ENCODE results near the gene RAD51B. TPM values are rescaled to one million over a fixed set of nuclear protein-coding genes. Genes with fewer than 3 reads are reported as not detected.

The RAD51B gene
- total RNA-seq, 4 donors from 2014 or later, result 19.6 to 39.7 (median 25.4) TPM

- H3K27me3 ChIP-seq, result no peaks in the 10 kb centered on the region
- H3K27ac ChIP-seq, result no peak overlapping the region
- 96% methylated on average over 6 of the region's 6 CpGs for WGBS
- DNase-seq (ENCODE audit: low spot score in 2 of 2), result peak in 1 of 2 donors; percentile 7
- H3K4me1 ChIP-seq, result peaks cover 40% of the 10 kb centered on the region
- H3K36me3 ChIP-seq, result no peaks in the 10 kb centered on the region
- H3K9me3 ChIP-seq, result no peaks in the 10 kb centered on the region
- TF ChIP-seq POLR2A (IDR thresholded peaks at IDR 0.05), result no peak
- no peak overlapping the region for H3K4me3 ChIP-seq
These were observed 881.6 kb downstream of the RAD51B start for GRCh38 chr14:68701001-68701741.

- WGBS, result 100% methylated on average over 1 of the region's 4 CpGs
- Histone ChIP-seq H3K4me3 (no peak overlapping the region), H3K36me3 (no peaks in the 10 kb centered on the region), H3K9me3 (no peaks in the 10 kb centered on the region), H3K27me3 (no peaks in the 10 kb centered on the region), H3K27ac (no peak overlapping the region), H3K4me1 (peaks cover 46% of the 10 kb centered on the region)
- TF ChIP-seq POLR2AphosphoS5 (IDR thresholded peaks at IDR 0.05) (no peak), EP300 (IDR thresholded peaks at IDR 0.05) (no peak), CTCF (IDR thresholded peaks at IDR 0.05) (no peak), POLR2A (IDR thresholded peaks at IDR 0.05) (no peak)
- no peak for DNase-seq (ENCODE audit: low spot score in 2 of 2)
These were observed 882.6 kb downstream of the RAD51B start for GRCh38 chr14:68702135-68702534.

- WGBS, result 90% methylated on average over 2 of the region's 3 CpGs
- H3K36me3 ChIP-seq, result no peaks in the 10 kb centered on the region
- H3K27me3 ChIP-seq, result no peaks in the 10 kb centered on the region
- no peak overlapping the region for H3K27ac ChIP-seq
- TF ChIP-seq CTCF (IDR thresholded peaks at IDR 0.05) (no peak), POLR2AphosphoS5 (IDR thresholded peaks at IDR 0.05) (no peak), EP300 (IDR thresholded peaks at IDR 0.05) (no peak), POLR2A (IDR thresholded peaks at IDR 0.05) (no peak)
- DNase-seq (ENCODE audit: low spot score in 2 of 2), result no peak
- no peak overlapping the region for H3K4me3 ChIP-seq
- H3K4me1 ChIP-seq, result peaks cover 50% of the 10 kb centered on the region
- no peaks in the 10 kb centered on the region for H3K9me3 ChIP-seq
These were observed 883.0 kb downstream of the RAD51B start for GRCh38 chr14:68702578-68702977.

- no peaks in the 10 kb centered on the region for H3K27me3 ChIP-seq
- H3K9me3 ChIP-seq, result no peaks in the 10 kb centered on the region
- no peak for TF ChIP-seq POLR2A (IDR thresholded peaks at IDR 0.05)
- TF ChIP-seq POLR2AphosphoS5 (IDR thresholded peaks at IDR 0.05), result no peak
- TF ChIP-seq CTCF (IDR thresholded peaks at IDR 0.05), result no peak
- TF ChIP-seq EP300 (IDR thresholded peaks at IDR 0.05), result no peak
- 77% methylated on average over 10 of the region's 10 CpGs for WGBS
- H3K4me3 ChIP-seq, result no peak overlapping the region
- H3K4me1 ChIP-seq, result peaks cover 55% of the 10 kb centered on the region
- DNase-seq (ENCODE audit: low spot score in 2 of 2), result no peak
- no peaks in the 10 kb centered on the region for H3K36me3 ChIP-seq
- H3K27ac ChIP-seq, result peak overlapping the region; percentile 23
These were observed 883.5 kb downstream of the RAD51B start for GRCh38 chr14:68703093-68703492.

- Histone ChIP-seq H3K36me3 (no peaks in the 10 kb centered on the region), H3K4me1 (peaks cover 71% of the 10 kb centered on the region), H3K9me3 (no peaks in the 10 kb centered on the region), H3K27me3 (no peaks in the 10 kb centered on the region), H3K4me3 (no peak overlapping the region), H3K27ac (peak overlapping the region; percentile 87)
- TF ChIP-seq CTCF (IDR thresholded peaks at IDR 0.05) (no peak), POLR2A (IDR thresholded peaks at IDR 0.05) (no peak), POLR2AphosphoS5 (IDR thresholded peaks at IDR 0.05) (no peak), EP300 (IDR thresholded peaks at IDR 0.05) (no peak)
- 50% methylated on average over 14 of the region's 16 CpGs for WGBS
- peak; percentile 62 to 79 for DNase-seq (ENCODE audit: low spot score in 2 of 2)
These were observed 885.4 kb downstream of the RAD51B start for GRCh38 chr14:68704736-68705720.
